Erythroblast (primary cell): Measurements from ENCODE around the gene TOR4A.

Experiments used
- GATA1 ChIP-seq: IDR thresholded peaks from 2 replicates; pipeline ENCODE4 v1.6.1; 2011; ENCODE audit warnings: low read depth, mild to moderate bottlenecking, control low read depth, low read length, moderate library complexity
- POLR2A ChIP-seq: IDR thresholded peaks from 2 replicates; pipeline ENCODE4 v1.6.1; 2011; ENCODE audit warnings: mild to moderate bottlenecking, low read length

DNA sequence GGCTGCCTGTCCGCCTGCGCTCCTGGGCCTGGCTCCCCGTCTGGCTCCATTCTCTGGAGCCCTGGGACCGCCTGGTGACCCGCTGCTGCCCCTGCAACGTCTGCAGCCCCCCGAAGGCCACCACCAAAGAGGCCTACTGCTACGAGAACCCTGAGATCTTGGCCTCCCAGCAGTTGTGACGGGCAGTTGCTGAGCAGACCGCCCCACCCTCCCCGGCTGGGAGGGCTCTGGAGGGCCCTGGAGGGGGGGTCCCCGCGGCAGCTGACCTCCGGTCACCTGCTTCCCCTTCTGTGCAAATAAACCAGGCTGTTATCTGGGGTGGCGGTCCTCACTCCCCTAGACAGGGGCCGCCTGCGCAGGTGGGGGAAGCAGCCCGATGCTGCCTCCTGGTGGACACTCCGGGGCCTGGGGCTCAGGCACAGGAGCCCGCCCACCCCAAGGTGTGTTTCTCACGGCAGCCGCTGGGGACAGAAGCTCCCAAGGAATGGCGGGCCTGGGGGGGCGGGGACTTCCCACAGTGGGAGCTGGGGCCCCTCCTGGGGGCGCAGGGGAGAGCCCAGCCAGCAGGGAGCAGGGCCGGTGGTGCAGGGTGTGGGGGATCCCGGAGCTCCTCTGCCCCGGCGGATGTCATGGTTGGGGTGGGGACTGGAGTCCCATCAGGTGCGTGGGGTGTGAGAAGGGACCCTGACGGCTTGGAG lies 41.1 kb upstream of the TOR4A start:
- TF ChIP-seq POLR2A = no peak
- no peak for TF ChIP-seq GATA1
